KOPT-K1 (cell line): Measurements from ENCODE around the gene TEX30.

Experiments
- H3K27ac ChIP-seq: fragments of 200-600 bp; sonication (generic); 2 replicates; pipeline ENCODE4 v1.5.1; 2016; ENCODE audit warnings: antibody characterized with exemption, mild to moderate bottlenecking, low read depth, low read length; ENCODE audit not compliant: poor library complexity, severe bottlenecking
- H3K36me3 ChIP-seq: fragments of 200-600 bp; sonication (generic); 2 replicates; pipeline ENCODE4 v1.5.1; 2017; ENCODE audit warnings: antibody characterized with exemption, mild to moderate bottlenecking, low read length, moderate library complexity; ENCODE audit not compliant: insufficient read depth
- H3K9me3 ChIP-seq: fragments of 200-600 bp; sonication (generic); 2 replicates; pipeline ENCODE4 v1.5.1; 2017; ENCODE audit warnings: antibody characterized with exemption, low read length, mild to moderate bottlenecking; ENCODE audit not compliant: insufficient read depth, poor library complexity, severe bottlenecking

TEX30 gene

GRCh38 chr13:102773441-102774213 is at the start of gene TEX30:
Gene TEX30 (minus strand): TSS chr13:102773786. CDS start chr13:102770026, 3,760 bp downstream.
- Histone ChIP-seq H3K9me3 (no peaks in the 10 kb centered on the region), H3K36me3 (0 out of 2 replicates have a peak, but pooled peaks cover 4% of the 10 kb centered on the region), H3K27ac (peak within 1 kb of the TSS; percentile 79)

GRCh38 chr13:102817907-102818306 is 44.3 kb upstream of the TEX30 start:
- Histone ChIP-seq H3K27ac (no peak overlapping the region), H3K36me3 (peaks cover 7% of the 10 kb centered on the region), H3K9me3 (peaks cover 2% of the 10 kb centered on the region)

- H3K9me3 ChIP-seq = no peaks in the 10 kb centered on the region
- peaks cover 5% of the 10 kb centered on the region for H3K36me3 ChIP-seq
- no peak overlapping the region for H3K27ac ChIP-seq
Observed at GRCh38 chr13:102817241-102817640, 43.7 kb upstream of the TEX30 start.

GRCh38 chr13:102816708-102817107 is 43.1 kb upstream of the TEX30 start:
- Histone ChIP-seq H3K9me3 (peaks cover 2% of the 10 kb centered on the region), H3K27ac (no peak overlapping the region), H3K36me3 (no peaks in the 10 kb centered on the region)

GRCh38 chr13:102815788-102816187 is 42.2 kb upstream of the TEX30 start:
- H3K27ac ChIP-seq = no peak overlapping the region
- peaks cover 9% of the 10 kb centered on the region for H3K9me3 ChIP-seq
- H3K36me3 ChIP-seq = no peaks in the 10 kb centered on the region

GRCh38 chr13:102814793-102815192 is 41.2 kb upstream of the TEX30 start:
- no peaks in the 10 kb centered on the region for H3K36me3 ChIP-seq
- H3K27ac ChIP-seq = no peak overlapping the region
- H3K9me3 ChIP-seq = peaks cover 9% of the 10 kb centered on the region

GRCh38 chr13:102814025-102814607 is 40.5 kb upstream of the TEX30 start:
- Histone ChIP-seq H3K9me3 (peaks cover 9% of the 10 kb centered on the region), H3K36me3 (no peaks in the 10 kb centered on the region), H3K27ac (peak overlapping the region; percentile 45)

- Histone ChIP-seq H3K36me3 (no peaks in the 10 kb centered on the region), H3K27ac (peak overlapping the region; percentile 45), H3K9me3 (peaks cover 9% of the 10 kb centered on the region)
Observed at GRCh38 chr13:102812611-102813287, 39.2 kb upstream of the TEX30 start.

GRCh38 chr13:102807699-102808098 is 34.1 kb upstream of the TEX30 start:
- H3K36me3 ChIP-seq = no peaks in the 10 kb centered on the region
- H3K27ac ChIP-seq = no peak overlapping the region
- peaks cover 9% of the 10 kb centered on the region for H3K9me3 ChIP-seq

GRCh38 chr13:102805680-102806079 is 32.1 kb upstream of the TEX30 start:
- Histone ChIP-seq H3K36me3 (no peaks in the 10 kb centered on the region), H3K9me3 (no peaks in the 10 kb centered on the region), H3K27ac (no peak overlapping the region)

GRCh38 chr13:102800145-102801041 is 26.8 kb upstream of the TEX30 start:
- Histone ChIP-seq H3K9me3 (peaks cover 7% of the 10 kb centered on the region), H3K27ac (peak overlapping the region; percentile 61), H3K36me3 (no peaks in the 10 kb centered on the region)

- peaks cover 7% of the 10 kb centered on the region for H3K9me3 ChIP-seq
- no peaks in the 10 kb centered on the region for H3K36me3 ChIP-seq
- H3K27ac ChIP-seq = peak overlapping the region; percentile 61
Observed at GRCh38 chr13:102799426-102800144, 26.0 kb upstream of the TEX30 start.

- Histone ChIP-seq H3K9me3 (peaks cover 7% of the 10 kb centered on the region), H3K27ac (peak within 1 kb of the TSS; percentile 61)
Observed at GRCh38 chr13:102798581-102799425, 25.2 kb upstream of the TEX30 start, which contains the start of the genes BIVM and POGLUT2. Gene BIVM (plus strand): TSS chr13:102799119. CDS start chr13:102807268, 8,149 bp downstream. Gene POGLUT2 (minus strand): TSS chr13:102798976. CDS start chr13:102798670, 306 bp downstream.

More at GRCh38 chr13:102798581-102799425, 25.2 kb upstream of the TEX30 start, which contains the start of the genes BIVM and POGLUT2:
- no peaks in the 10 kb centered on the region for H3K36me3 ChIP-seq
